Endothelial cell (in vitro differentiated cells): ENCODE data around the gene CCDC181. TPM values are rescaled to one million over a fixed set of nuclear protein-coding genes. Genes with fewer than 3 reads are reported as not detected.

ENCODE experiments used
- DNase-seq: peaks from one replicate; pipeline ENCODE4 v3.0.0; 2021; ENCODE audit warnings: low spot score
- H3K27ac Mint-ChIP-seq: one replicate; pipeline ENCODE4 v1.8.0; 2021; ENCODE audit warnings: mixed read lengths, inconsistent platforms; ENCODE audit not compliant: unreplicated experiment
- H3K27me3 Mint-ChIP-seq: one replicate; pipeline ENCODE4 v1.8.0; 2021; ENCODE audit warnings: mild to moderate bottlenecking, moderate library complexity, mixed read lengths, inconsistent platforms; ENCODE audit not compliant: unreplicated experiment
- H3K36me3 Mint-ChIP-seq: one replicate; pipeline ENCODE4 v1.8.0; 2021; ENCODE audit warnings: mild to moderate bottlenecking, low read depth, mixed read lengths, inconsistent platforms; ENCODE audit not compliant: unreplicated experiment
- H3K4me1 Mint-ChIP-seq: one replicate; pipeline ENCODE4 v1.8.0; 2021; ENCODE audit warnings: mild to moderate bottlenecking, mixed read lengths, inconsistent platforms; ENCODE audit not compliant: unreplicated experiment
- H3K4me3 Mint-ChIP-seq: one replicate; pipeline ENCODE4 v1.8.0; 2021; ENCODE audit warnings: mild to moderate bottlenecking, mixed read lengths, inconsistent platforms; ENCODE audit not compliant: unreplicated experiment
- H3K9me3 Mint-ChIP-seq: one replicate; pipeline ENCODE4 v1.8.0; 2021; ENCODE audit warnings: mixed read lengths, inconsistent platforms; ENCODE audit not compliant: unreplicated experiment
- CTCF ChIP-seq: fragments of 200-600 bp; sonication (generic); IDR thresholded peaks from one replicate; pipeline ENCODE4 v1.5.0; 2021; ENCODE audit warnings: antibody characterized with exemption; ENCODE audit not compliant: unreplicated experiment
- total RNA-seq: library from RNA; stranded (reverse); fragmentation: NEBNext Ultra II Directional; extraction: Animal tissue kit (Norgen Biotek cat#: 25700); gene quantifications from one replicate; pipeline ENCODE4 v1.2.1, GENCODE V29; 2021; ENCODE audit not compliant: unreplicated experiment

The CCDC181 gene
- total RNA-seq, 1 donor from 2014 or later = 0.80 TPM

- H3K36me3 Mint-ChIP-seq = no peaks in the 10 kb centered on the region
- DNase-seq = no peak
- peaks cover 1% of the 10 kb centered on the region for H3K27me3 Mint-ChIP-seq
- no peaks in the 10 kb centered on the region for H3K9me3 Mint-ChIP-seq
- H3K4me1 Mint-ChIP-seq = no peaks in the 10 kb centered on the region
- H3K4me3 Mint-ChIP-seq = no peak overlapping the region
- no peak overlapping the region for H3K27ac Mint-ChIP-seq
- no peak for TF ChIP-seq CTCF
These were observed 41.7 kb upstream of the CCDC181 start for GRCh38 chr1:169468982-169469381.

GRCh38 chr1:169466259-169467230, 39.3 kb upstream of the CCDC181 start:
- H3K4me1 Mint-ChIP-seq = no peaks in the 10 kb centered on the region
- H3K27ac Mint-ChIP-seq = no peak overlapping the region
- H3K27me3 Mint-ChIP-seq = peaks cover 1% of the 10 kb centered on the region
- H3K36me3 Mint-ChIP-seq = no peaks in the 10 kb centered on the region
- DNase-seq = no peak
- no peak overlapping the region for H3K4me3 Mint-ChIP-seq
- TF ChIP-seq CTCF = no peak
- no peaks in the 10 kb centered on the region for H3K9me3 Mint-ChIP-seq

GRCh38 chr1:169465281-169465680, 38.0 kb upstream of the CCDC181 start:
- no peak for TF ChIP-seq CTCF
- Mint-ChIP-seq H3K27me3 (peaks cover 1% of the 10 kb centered on the region), H3K27ac (no peak overlapping the region), H3K36me3 (no peaks in the 10 kb centered on the region), H3K4me3 (no peak overlapping the region), H3K4me1 (peaks cover 4% of the 10 kb centered on the region), H3K9me3 (no peaks in the 10 kb centered on the region)
- no peak for DNase-seq

GRCh38 chr1:169462385-169462784, 35.1 kb upstream of the CCDC181 start:
- Mint-ChIP-seq H3K9me3 (no peaks in the 10 kb centered on the region), H3K27ac (no peak overlapping the region), H3K36me3 (no peaks in the 10 kb centered on the region), H3K4me3 (no peak overlapping the region), H3K4me1 (peaks cover 4% of the 10 kb centered on the region), H3K27me3 (no peaks in the 10 kb centered on the region)
- DNase-seq = no peak
- no peak for TF ChIP-seq CTCF

GRCh38 chr1:169461390-169462000, 34.2 kb upstream of the CCDC181 start:
- no peak for TF ChIP-seq CTCF
- H3K9me3 Mint-ChIP-seq = no peaks in the 10 kb centered on the region
- H3K4me3 Mint-ChIP-seq = no peak overlapping the region
- no peak for DNase-seq
- H3K4me1 Mint-ChIP-seq = peaks cover 4% of the 10 kb centered on the region
- H3K27me3 Mint-ChIP-seq = no peaks in the 10 kb centered on the region
- H3K27ac Mint-ChIP-seq = no peak overlapping the region
- no peaks in the 10 kb centered on the region for H3K36me3 Mint-ChIP-seq
